Right lung (tissue), 5 donors: ENCODE measurements around the gene SPIC. TPM values are rescaled to one million over a fixed set of nuclear protein-coding genes. Genes with fewer than 3 reads are reported as not detected.

Source experiments
- DNase-seq, 2 donors: peaks; one replicate each; pipeline ENCODE4 v3.0.0-alpha.2; 2013
- polyA plus RNA-seq, 5 donors: library from polyadenylated mRNA; unstranded; fragments of 120-200 nt; gene quantifications; one replicate each; pipeline versions ENCODE4 v1.2.1 to v1.2.3, GENCODE V29; 2013; ENCODE audit warnings: inconsistent platforms in 1 of 5, low replicate concordance in 1 of 5; ENCODE audit not compliant: insufficient read length in 5 of 5, insufficient read depth in 1 of 5

SPIC gene
- polyA plus RNA-seq, 5 donors = 0.25 TPM; not detected in 4

DNA sequence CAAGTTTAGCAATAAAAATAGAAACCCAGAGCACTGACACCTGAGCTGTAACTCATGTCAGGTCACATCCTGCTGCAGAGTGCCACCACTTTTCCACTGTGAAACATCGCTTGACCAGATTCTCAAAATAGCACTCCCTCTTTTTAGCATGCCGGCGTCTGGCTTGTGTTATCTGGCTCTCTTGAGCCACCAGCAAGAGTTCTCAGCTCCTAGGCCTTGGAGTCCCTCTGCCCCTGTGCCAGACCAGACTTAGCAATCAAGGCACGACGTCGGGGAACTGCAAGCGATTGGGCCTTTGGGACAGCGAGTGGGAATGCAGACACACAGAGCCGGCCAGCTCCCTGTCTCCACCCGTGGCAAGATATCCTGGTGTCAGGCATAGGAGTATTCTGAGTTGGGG lies 52.5 kb downstream of the SPIC start:
- no peak for DNase-seq

- no peak for DNase-seq
These were observed 61.0 kb downstream of the SPIC start for GRCh38 chr12:101536069-101536674.

Other genes with a start within 250 kb of the SPIC start
- 10 to 100 TPM; 12.6 to 17.4 (median 16.0) TPM for gene UTP20, start 195.2 kb upstream of the SPIC start, polyA plus RNA-seq
- gene ARL1, start 67.6 kb upstream of the SPIC start, polyA plus RNA-seq = 100 to 1,000 TPM in 4 of 5 donors, 10 to 100 TPM in 1; 91.6 to 125 (median 113) TPM
- 10 to 100 TPM in 1 of 5 donors, 1 to 10 TPM in 2, under 1 TPM in 1, not detected in 1; 0.49 to 84.2 (median 3.0) TPM for gene MYBPC1, start 119.6 kb downstream of the SPIC start, polyA plus RNA-seq
- 10 to 100 TPM; 26.3 to 29.7 (median 28.6) TPM for gene CHPT1, start 222.3 kb downstream of the SPIC start, polyA plus RNA-seq